GM19239 (cell line): ENCODE data around the gene RNF224.

ENCODE experiments used
- DNase-seq: peaks from one replicate; pipeline ENCODE4 v3.0.0; 2011; ENCODE audit warnings: low spot score; ENCODE audit not compliant: insufficient read length
- FAIRE-seq: peaks from 2 replicates; lab custom pipeline; 2011; peaks lifted over from hg19 to GRCh38; lab: Jason Lieb, UNC

The RNF224 gene

GRCh38 chr9:137212520-137212919, 14.8 kb upstream of the RNF224 start:
- FAIRE-seq (no peak), DNase-seq (no peak)

DNA sequence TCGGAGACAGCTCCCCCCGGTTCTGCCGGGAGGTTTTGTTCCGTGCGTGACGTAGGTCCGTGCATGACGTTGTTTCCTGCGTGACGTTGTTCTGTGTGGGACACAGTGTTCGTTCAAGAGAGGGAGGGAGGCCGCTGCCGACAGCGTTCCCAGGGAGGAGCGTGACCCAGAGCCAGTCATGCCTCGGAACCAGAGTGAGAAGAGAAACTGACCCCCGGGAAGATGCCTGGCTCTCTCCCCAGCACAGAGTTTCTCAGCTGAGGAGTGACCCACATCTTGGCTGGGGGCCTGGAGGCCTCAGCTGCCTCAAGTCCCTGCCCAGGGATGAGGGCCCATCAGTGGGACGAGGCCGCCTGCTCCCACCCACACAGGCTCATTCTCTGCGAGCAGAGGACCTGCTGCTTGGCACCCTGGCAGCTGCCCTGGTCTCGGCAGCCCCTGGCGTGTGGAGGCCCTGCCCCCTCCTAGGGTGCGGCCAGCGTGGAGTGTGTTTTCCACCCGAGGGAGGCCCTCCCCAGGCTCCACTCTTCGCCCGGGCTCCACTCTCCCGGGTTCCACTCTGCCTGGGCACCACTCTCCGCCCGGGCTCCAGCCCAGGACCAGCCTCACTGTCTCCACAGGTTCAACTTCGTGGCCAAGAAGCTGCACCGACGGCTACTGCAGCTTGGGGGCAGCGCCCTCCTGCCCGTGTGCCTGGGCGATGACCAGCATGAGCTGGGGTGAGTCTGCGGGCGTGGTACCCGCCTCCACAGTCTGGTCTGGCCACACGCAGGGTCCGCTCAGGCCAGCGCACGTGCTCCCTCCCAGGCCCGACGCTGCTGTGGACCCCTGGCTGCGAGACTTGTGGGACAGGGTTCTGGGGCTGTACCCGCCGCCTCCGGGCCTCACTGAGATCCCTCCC, 13.9 kb upstream of the RNF224 start:
- DNase-seq (no peak), FAIRE-seq (no peak)

DNA sequence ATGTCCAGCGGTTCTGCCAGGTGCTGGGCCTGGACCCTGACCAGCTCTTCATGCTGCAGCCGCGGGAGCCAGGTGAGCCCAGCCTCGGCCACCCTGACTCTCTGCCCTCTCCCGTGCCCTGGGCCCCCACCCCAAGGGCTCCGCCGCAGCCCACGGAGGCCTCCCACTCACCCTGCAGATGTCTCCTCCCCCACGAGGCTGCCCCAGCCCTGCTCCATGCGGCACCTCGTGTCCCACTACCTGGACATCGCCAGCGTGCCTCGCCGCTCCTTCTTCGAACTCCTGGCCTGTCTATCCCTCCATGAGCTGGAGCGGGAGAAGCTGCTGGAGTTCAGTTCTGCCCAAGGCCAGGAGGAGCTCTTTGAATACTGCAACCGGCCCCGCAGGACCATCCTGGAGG, 12.7 kb upstream of the RNF224 start:
- FAIRE-seq, result no peak
- DNase-seq, result no peak

DNA sequence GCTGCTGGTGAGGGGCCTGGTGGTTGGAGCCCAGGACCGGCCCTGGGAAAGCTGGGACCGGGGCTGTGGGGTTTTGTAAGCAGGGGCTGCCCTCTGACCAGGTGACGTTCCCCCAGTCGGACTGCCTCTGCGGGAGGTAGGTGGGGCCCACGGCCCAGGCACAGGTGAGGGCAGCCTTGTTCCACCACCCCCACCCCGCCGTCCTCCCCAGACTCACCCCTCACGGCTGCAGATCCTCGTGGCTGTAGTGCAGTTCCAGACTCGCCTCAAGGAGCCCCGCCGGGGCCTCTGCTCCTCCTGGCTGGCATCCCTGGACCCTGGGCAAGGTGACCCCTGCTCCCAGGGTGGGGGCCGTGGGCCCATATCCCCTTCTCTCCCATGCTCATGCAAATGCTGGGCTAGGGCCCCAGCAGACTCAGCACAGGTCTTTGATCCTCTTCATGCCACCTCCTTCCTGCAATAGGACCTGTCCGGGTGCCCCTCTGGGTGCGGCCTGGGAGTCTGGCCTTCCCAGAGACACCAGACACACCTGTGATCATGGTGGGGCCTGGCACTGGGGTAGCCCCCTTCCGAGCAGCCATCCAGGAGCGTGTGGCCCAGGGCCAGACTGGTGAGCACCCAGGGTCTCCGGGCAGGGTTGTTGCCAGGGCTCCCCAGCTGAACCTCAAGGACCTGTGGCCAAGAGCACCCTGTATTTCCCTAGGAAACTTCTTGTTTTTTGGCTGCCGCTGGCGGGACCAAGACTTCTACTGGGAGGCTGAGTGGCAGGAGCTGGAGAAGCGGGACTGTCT, 11.9 kb upstream of the RNF224 start:
- FAIRE-seq, result no peak

GRCh38 chr9:137216188-137216965, 10.9 kb upstream of the RNF224 start:
- no peak for FAIRE-seq

More for the DNA sequence above, 11.9 kb upstream of the RNF224 start:
- no peak for DNase-seq

GRCh38 chr9:137217276-137218211, 9.8 kb upstream of the RNF224 start:
- FAIRE-seq (no peak), DNase-seq (no peak)

More at GRCh38 chr9:137216188-137216965, 10.9 kb upstream of the RNF224 start:
- DNase-seq, result no peak

DNA sequence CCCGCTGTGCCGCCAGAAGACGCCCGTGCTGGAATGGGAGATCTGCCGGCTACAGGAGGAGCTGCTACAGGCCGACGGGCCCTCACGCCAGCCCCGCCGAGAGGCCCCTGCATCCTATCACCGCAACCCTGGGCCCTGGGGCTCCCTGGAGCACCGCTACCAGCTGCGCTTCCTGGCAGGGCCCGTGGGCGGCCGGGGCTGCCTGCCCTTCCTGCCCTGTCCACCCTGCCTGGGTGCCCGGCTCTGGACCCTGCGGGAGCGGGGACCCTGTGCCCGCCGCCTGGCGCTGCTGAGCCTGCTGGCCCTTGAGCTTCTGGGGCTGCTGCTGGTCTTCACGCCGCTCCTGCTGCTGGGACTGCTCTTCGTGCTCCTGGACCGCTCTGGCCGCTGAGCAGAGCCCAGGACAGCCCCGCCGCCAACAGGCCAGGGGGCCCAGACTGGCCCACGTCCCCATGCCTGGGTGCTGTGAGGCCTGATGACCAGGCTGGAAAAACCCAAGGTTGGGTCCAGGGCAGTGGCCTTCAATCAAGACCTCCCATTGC, 9.0 kb upstream of the RNF224 start:
- FAIRE-seq, result no peak
- DNase-seq, result no peak

- FAIRE-seq, result no peak
- no peak for DNase-seq
Measured at GRCh38 chr9:137218754-137219271, 8.5 kb upstream of the RNF224 start.

- FAIRE-seq (no peak), DNase-seq (no peak)
Measured at GRCh38 chr9:137219757-137220316, 7.5 kb upstream of the RNF224 start.

GRCh38 chr9:137220317-137221094, 6.8 kb upstream of the RNF224 start:
- no peak for DNase-seq

GRCh38 chr9:137221095-137221505, 6.2 kb upstream of the RNF224 start:
- DNase-seq (no peak), FAIRE-seq (no peak)

More at GRCh38 chr9:137220317-137221094, 6.8 kb upstream of the RNF224 start:
- FAIRE-seq, result no peak

GRCh38 chr9:137221506-137222111, 5.7 kb upstream of the RNF224 start:
- no peak for DNase-seq
- FAIRE-seq, result no peak

GRCh38 chr9:137222190-137223077, 4.9 kb upstream of the RNF224 start, which contains the start of gene RNF208:
RNF208 (minus strand) TSS chr9:137222240; CDS start chr9:137221212, 1,028 bp downstream.
- DNase-seq, result peak; percentile 59

DNA sequence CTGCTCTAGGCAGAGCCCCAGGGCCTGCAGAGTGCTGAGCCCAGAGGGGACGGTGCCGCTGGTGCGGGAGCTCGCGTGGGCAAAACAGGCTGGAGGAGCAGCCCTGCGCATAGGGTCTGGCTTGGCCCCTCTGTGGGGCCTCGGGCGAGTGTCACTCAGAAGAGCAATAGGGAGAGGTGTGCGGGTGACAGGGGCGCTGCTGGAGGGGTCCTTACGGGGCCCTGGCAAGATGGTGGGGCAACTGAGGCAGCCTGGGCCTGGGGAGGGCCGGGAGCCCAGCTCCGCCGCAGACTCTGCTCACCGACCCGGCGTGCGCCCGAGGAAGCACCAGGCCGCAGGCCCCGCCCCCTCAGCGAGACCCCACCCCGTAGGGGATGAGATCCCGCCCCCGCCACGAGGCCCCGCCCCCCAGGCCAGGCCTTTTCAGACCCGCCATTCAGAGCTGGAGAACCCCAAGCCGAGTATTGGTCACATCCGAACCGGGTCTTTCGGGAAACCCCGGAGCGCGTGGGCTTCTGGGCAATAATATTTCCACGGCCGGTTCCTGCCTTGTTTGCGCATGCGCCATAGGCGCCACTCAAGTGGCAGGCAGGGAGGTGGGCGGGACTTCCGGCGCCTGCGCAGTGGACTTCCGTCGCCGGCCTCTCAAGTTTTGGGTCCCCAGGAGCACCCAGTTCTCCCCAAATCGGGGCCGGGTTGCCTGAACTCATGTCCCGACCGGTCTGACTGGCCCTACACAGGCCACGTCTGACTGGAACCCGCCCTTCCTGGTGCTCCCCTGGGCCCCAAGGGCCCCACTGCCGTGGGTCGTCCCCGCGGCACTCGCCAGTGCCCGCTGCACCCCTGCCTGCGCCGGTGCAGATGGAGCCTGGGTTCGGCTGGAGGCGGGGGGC, 4.0 kb upstream of the RNF224 start:
- FAIRE-seq, result peak; percentile 98
- peak; percentile 99 for DNase-seq

More at GRCh38 chr9:137222190-137223077, 4.9 kb upstream of the RNF224 start, which contains the start of gene RNF208:
- FAIRE-seq, result no peak
